HG03520 (cell line): ENCODE data around the gene OR56B4.
"Not testable (repeated sequence)": the region's sequence is repeated elsewhere in the genome, so short reads cannot be mapped to it uniquely, and the experiment has no call there.

Source experiments
- ATAC-seq: cut with Tn5 transposase; IDR thresholded peaks from one replicate; pipeline ENCODE4 v1.9.1; 2021; ENCODE audit warnings: mild to moderate bottlenecking, moderate library complexity; ENCODE audit not compliant: unreplicated experiment

OR56B4 gene

GRCh38 chr11:6143737-6144136 lies 36.3 kb downstream of the OR56B4 start:
- not testable (repeated sequence) for ATAC-seq

- no peak for ATAC-seq
Observed at GRCh38 chr11:6151117-6151516, 43.6 kb downstream of the OR56B4 start.

- no peak for ATAC-seq
Observed at GRCh38 chr11:6152126-6152525, 44.6 kb downstream of the OR56B4 start.

GRCh38 chr11:6156628-6157359 lies 49.3 kb downstream of the OR56B4 start:
- no peak for ATAC-seq
